ENCODE results near the gene FAM184A.
"Not testable (repeated sequence)": the region's sequence is repeated elsewhere in the genome, so short reads cannot be mapped to it uniquely, and the experiment has no call there.

The FAM184A gene

DNA sequence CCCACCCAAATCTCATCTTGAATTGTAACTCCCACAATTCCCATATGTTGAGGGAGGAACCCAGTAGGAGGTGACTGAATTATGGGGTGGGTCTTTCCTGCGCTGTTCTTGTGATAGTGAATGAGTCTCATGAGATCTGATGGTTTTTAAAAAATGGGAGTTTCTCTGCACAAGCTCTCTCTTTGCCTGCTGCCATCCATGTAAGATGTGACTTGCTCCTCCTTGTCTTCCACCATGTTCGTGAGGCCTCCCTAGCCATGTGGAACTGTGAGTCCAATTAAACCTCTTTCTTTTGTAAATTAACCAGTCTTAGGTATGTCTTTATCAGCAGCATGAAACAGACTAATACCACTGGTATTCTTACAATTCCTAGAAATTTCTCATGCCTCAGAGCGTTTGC lies 69.2 kb downstream of the FAM184A start:
- not testable (repeated sequence) for DNase-seq (ENCODE audit: low spot score)

DNA sequence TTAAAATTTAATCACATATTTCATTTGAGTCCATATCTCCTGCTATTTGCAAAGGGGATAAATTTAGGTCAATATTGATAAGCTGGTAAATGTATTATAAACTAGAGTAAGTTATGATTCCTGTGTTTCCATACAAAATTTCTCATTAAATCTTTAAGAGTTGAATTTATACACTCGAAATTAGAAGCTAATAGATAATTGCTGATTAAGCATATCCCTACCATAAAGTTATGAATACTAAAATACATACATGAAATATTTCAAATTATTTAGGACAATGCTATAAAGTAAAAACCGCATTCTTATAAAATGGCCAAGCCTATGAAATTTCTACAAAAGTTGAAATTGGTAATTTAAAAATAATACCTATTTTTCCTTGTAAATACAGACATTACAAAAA lies 71.5 kb downstream of the FAM184A start:
- no peak for DNase-seq (ENCODE audit: low spot score)

DNA sequence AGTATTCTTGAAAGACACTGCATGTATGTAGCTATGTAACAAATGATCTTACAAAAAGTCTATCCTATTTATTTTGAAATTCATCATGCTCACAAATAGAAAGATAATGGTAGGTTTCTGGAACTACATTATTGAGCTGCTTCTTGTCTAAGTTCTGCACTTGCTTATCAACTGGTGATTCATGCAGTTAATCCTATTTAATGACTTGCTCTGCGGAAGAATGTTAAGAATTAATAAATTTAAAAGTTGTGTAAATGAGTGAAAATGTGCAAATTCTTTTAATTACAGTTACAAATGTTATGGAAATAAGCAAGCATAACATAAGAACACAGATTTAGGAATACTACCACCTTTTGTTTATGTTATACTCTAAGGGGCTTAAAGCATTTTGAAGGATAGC lies 76.4 kb downstream of the FAM184A start:
- DNase-seq (ENCODE audit: low spot score), result no peak

DNA sequence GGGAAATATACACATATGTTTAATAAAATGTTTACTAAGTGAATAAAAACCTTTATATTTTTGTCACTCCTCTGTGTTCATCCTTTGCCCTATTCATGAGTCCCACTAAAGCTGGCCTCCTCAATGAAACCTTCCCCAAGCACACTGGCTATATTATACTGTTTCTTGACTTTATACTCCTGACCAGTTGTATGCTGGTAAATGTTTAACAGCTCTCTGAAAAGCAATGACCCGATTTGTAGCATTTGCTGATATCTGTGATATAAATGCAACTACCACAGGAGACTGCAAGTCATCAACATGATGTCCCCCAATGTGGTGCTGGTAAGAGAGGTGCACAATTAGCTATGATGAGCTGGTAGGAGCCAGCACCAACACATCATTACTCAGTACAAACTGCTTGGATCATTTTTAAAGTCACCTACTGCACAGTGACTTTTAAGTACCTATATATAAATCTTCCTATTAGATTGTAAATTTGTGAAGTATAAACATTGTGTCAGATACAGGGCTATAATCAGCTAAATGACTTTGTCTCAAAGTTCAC lies 78.9 kb downstream of the FAM184A start:
- DNase-seq (ENCODE audit: low spot score), result no peak

DNA sequence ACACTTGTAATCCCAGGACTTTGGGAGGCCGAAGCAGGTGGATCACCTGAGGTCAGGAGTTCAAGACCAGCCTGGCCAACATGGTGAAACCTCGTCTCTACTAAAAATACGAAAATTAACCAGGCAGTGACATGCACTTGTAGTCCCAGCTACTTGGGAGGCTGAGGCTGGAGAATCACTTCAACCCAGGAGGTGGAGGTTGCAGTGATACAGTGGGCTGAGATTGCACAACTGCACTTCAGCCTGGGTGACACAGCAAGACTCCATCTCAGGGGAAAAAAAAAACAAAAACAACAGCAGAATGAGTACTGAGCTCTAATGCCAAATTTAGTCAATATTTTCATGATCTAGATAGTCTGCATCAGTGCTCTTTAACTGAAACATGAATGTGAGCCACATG lies 81.0 kb downstream of the FAM184A start:
- DNase-seq (ENCODE audit: low spot score), result not testable (repeated sequence)

DNA sequence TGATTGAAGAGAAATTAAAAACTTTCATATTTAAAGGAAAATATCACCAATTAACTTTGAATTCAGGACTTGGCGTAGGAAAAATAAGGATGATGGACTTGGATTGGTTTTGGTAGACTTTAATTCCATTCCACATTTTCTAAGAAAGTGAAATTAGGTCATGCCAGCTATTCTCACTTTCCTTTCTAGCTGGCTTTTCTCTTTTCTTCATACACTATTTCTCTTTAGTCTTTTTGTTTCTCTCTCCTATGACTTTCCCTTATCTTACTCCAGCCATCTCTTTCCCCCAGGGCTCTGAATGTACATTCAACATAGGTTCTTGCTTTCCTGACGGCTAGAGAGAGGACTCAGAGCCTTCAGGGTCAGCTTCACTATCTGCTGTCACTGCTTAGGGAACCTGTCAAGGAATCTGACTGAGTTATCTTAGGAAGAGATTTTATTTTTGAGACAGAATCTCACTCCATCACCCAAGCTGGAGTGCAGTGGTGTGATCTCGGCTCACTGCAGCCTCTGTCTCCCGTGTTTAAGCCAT lies 82.1 kb downstream of the FAM184A start:
- no peak for DNase-seq (ENCODE audit: low spot score)

DNA sequence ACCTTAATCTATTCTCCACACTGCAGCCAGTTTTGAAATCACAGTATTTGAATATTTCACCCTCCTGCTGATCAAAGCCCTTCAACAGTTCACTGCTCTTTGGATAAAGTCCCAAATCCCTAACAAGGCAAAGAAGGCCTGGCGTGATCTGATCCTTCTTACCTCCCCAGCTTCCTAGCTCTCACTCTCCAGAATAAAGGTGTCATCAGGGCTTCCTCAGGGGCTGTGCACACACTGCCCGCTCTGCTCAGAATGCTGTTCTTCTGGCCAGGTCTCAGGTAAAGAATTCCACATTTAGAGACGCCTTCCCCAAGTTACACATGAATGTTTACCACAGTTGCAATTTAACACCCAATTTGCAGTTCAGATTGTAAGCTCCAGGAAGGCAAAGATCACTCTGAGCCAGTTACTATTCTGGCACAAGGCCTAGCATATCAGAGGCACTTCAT lies 84.6 kb downstream of the FAM184A start:
- DNase-seq (ENCODE audit: low spot score), result no peak

DNA sequence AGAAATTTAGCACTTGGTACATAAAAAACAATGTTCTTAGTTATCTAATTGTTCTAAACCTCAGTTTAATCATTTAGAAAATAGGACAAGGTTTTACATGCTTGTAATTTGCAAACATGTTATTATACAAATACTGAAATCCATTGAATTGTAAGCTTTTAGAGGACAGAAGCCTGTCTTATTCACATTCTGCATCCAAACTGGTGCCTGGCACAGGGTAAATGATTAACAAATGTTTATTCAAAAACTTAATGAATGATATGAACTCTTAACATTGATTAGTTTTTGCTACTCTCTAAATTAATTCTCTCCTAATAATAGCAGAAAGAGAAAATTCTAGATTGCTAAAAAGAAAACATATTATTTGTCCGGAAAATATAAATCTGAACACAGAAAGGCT lies 85.1 kb downstream of the FAM184A start:
- DNase-seq (ENCODE audit: low spot score), result no peak

DNA sequence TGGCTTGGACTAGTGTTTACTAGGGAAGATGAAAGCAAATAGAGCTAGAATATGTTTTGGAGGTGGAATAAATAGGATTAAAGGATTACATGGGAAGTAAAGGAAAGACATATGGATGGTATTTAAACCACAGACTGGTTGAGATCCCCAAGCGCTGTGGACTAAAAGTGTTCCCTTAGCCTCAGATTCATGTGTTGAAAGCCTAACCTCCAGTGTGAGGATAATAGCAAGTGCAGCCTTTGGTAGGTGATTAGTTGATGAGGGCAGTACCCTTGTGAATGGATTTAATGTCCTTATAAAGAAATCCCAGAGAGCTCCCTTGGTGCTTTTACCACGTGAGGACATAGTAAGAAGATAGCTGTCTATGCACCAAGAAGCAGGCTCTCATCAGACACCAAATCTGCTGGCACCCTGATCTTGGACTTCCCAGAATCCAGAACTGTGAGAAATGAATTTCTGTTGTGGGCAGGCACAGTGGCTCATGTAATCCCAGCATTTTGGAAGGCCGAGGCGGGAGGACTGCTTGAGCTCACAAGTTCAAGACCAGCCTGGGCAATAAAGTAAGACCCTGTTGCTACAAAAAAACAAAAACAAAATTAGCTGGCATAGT lies 86.2 kb downstream of the FAM184A start:
- DNase-seq (ENCODE audit: low spot score), result no peak

DNA sequence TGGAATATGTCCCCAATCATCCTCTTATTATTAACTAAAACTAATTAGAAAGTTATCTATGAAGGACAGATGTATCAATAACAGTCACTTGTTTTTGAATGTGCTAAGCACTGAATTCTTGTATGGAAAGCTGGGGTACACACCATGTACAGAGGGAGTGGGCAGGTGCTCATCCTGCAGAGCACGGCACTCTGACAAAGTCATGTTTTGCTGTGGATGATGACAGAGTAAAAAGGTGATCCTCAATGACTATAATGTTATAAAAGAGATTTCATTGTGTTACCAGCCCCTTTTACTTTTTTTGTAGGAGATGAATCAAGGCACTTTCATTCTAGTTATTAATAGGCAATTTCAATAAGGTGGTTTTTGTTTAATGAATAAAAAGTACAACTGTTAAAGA lies 92.2 kb downstream of the FAM184A start:
- no peak for DNase-seq (ENCODE audit: low spot score)

DNA sequence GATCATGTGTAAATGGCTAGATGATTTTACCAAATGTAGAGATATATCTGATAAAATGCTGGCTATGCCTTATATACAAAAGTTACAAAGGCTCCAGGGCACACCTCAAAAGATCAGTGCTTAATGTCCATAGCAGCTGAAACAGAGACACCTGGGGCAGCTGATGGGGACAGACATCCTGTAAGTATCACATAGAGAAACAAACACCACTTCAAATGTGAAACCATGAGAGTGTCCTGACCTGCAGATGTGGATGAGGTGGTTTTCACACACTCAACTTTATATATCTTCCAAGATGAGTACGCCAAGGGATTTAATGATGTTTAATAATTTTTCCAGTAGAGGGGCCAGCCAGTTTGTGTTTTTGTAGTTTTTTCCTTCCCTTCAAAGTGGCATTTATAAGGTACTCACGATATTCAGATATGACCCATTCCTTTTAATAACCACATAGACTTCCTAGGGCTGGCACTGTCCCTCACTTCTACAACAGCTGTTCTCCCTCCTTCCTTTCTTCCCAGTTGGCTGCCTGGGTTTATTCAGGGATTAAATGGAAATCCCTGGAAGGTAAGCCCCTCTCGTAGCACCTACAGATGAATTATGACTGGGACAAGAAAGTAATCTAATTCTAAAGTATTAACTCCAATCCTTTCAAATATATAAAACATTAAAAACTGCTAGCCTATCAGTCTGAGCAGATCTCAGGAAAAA lies 93.2 kb downstream of the FAM184A start:
- DNase-seq (ENCODE audit: low spot score), result no peak

DNA sequence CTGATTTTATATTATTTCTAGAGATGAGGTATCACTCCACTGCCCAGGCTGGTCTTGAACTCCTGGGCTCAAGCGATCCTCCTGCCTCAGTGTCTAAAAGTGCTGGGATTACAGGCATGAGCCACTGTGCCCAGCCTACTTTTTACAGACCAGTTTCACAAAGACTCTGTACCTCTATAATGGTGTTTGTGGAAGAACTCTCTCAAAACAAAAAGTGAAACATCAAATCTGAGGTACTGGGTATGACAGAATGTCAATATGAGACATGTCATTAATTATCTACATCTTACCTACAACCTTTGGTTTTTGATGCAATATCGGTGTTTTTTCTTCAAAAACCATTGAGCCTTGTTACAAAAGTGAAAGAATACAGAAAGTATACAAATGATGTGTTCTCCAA lies 94.1 kb downstream of the FAM184A start:
- no peak for DNase-seq (ENCODE audit: low spot score)

DNA sequence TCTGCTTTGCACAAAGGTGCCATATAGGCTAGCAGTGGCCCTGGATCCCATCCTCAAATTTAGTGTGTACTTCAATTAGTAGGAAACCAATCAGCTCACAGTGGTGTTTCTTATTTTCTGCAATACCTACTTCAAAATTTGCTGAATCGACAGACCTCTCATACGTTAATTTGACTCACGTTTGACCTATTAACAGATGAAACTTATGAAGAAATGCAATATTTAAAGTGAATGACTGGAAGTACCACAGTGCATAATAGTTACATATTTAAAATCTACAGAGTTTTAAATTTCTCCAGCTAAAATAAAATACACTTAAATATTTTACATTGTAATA lies 95.9 kb downstream of the FAM184A start:
- no peak for DNase-seq (ENCODE audit: low spot score)

DNA sequence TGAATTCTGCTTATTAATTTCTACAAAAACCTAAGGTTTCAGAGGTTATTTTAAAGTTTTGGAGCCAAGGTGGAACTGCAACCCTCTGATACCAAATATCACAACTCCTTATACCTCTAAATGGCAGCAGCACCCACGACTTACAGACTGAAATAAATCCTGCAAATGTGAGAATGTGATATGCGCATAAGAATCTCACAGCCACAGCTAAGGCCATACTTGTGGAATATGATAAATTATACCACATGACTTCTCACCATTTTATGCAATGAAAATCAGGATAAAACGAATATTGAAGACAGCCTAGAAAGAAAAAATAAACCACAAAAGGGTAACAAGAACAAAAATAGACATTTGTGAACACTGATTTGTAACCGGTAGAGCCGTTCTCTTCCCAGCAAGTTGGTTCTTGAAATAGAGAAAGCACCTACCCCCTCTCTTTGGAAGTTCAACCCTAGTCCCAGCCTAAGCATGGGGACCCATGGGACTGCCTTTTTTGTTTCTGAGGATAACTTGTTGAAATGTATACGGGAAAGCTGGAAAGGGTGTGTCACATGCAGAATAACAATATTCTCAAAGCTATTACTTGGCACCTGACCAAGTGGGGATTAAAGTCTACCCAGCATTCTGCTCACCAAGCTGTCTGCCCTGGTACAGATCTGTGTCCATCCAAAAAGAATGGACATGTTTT lies 96.4 kb downstream of the FAM184A start:
- no peak for DNase-seq (ENCODE audit: low spot score)

DNA sequence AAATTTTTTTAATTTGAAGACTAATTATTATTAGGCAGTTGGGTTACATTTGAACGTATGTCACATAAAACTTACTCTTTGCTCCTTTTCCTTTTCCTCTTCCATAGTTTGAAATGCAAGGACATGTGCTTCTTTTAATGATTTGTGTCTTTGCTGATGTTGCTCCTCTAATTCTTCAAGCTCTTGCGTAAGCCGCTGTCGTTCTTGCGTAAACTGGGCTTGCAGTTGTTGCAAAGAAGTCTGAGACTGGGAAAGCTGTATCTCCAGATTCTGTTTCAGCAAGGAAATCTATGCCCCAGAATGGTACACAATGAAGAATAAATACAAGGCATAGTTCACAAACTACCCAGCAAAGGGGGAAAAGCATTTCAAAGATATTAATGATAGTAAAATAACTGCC lies 98.4 kb downstream of the FAM184A start:
- no peak for DNase-seq (ENCODE audit: low spot score)

DNA sequence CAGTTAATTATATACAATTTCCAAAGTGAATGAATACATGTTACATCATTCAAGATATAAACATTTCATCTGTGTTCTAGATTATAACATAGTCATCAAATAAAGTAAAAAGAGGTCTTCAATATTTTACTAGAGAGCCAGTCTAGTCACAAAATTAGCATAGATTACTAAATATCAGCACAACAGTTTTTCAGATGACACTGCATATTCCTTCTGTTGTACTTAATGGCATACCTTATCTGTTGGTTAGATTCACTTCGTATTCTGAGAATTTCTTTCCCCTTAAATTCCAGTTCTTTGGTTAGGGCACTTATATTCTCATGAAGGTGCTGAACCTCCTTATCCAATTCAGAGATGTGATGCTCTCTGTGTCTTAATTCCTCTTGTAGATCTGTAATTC lies 103.7 kb downstream of the FAM184A start:
- DNase-seq (ENCODE audit: low spot score), result no peak

DNA sequence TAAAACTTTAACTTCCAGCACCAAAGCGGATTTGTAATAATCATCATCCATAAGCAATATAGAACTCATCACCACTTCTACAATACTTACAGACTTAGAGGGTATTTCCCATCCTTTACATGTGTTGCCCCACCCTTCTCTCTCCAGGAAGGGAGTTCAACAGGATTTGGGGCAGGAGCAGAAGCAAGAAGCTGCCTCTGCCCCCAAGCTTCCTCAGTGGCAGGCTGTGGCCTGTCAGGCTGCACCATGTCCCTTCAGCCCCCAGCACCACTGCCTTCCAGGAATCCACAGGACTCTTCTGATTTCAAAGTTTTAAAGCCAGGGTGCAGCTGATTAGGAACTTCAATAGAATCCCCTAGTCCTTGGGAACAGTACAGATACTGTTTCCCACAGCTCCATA lies 106.8 kb downstream of the FAM184A start:
- DNase-seq (ENCODE audit: low spot score), result no peak

DNA sequence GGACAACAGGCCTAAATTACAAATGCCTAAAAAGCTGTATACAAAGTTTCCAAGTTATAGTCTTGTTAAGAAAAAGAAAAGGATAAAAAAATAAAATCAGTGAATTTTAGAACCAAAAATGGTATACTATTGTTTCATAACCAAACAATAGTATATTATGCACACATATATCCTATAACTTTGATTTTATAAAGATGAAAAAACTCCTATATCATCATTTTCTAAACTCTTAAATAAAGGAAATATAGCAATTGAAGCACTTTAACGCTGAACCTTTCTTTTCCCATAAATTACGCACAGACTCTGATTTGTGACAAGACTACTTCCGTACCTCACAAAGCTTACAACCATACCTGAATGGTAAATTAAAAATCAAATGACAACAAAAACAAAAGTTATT lies 107.6 kb downstream of the FAM184A start:
- DNase-seq (ENCODE audit: low spot score), result no peak

DNA sequence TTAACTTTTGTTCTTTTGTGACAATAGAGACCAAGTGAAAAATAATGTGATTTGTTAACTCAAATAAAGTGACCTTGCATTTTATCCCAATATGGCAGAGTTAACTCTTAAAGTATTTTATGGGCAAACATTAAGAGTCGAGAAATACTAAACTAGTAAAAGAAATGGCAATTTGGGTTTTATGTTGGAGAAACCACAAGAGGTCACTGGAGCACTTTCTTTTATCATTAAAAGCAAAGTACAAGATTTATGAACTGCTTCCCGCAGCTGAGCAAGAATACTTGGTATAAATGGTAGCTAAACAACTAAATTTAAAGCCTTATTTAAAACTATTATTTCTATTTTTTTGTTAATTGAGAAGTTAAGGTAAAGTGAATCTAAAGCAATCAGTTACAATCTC lies 110.0 kb downstream of the FAM184A start:
- peak; percentile 21 for DNase-seq (ENCODE audit: low spot score)

DNA sequence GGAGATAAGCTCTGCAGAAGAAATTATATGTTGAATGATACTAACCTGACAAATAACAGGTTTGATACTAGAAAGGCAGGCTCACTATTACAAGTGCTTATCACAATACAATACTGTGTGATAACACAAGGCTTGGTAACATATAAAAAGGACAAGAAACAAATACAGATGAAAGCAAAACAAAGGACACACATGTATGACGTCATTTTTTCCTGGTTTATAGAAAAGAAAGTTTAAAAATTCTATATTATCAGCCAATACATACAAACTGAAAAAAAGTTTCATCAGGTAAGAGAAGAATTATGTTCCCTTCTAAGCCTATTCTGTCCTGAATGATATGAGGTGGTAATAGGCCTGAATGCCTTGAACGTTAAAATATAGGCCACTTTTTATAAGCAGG lies 111.2 kb downstream of the FAM184A start:
- DNase-seq (ENCODE audit: low spot score), result no peak

DNA sequence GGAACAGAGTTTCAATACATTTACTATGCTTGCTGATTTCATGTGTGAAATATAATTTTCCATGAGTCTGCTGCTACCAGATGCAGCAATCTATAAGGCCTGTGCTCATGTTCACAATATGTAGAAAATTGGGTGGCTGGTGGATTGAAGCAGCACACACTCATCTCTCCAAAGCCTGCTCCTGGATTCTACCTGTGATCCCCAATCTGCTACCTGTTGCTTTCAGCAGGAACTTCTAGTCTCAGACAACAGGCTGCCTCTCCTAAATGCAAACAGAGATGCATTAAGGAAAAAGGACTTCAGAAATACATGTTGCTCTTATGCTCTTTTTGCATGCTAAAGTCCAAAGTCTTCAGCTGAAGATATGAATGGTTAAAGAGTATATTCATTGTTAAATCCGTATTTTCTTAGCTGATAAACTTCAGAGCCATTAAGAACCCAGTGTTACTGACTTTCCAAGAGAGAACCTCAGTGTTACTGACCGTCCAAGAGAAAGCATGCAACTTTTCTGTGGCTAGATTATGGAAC lies 112.6 kb downstream of the FAM184A start:
- DNase-seq (ENCODE audit: low spot score), result no peak

DNA sequence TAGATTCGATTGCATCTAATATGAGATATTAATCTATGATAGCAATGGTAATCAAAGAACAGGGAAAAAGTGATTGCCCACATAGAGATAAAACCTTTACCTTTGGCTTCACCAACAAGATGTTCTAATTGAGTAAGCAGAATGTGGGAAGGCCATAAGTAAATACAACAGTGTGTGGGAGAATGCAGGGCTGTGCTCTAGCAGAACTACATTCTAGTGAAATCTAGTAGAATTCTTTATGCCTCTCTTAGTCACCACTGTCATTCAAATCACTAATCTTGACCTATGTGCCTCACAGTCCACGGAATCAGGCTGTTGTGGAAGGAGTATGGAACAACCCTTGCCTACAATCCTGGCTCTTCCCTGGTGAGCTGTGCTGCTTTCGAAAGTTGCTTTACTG lies 113.1 kb downstream of the FAM184A start:
- DNase-seq (ENCODE audit: low spot score), result no peak

DNA sequence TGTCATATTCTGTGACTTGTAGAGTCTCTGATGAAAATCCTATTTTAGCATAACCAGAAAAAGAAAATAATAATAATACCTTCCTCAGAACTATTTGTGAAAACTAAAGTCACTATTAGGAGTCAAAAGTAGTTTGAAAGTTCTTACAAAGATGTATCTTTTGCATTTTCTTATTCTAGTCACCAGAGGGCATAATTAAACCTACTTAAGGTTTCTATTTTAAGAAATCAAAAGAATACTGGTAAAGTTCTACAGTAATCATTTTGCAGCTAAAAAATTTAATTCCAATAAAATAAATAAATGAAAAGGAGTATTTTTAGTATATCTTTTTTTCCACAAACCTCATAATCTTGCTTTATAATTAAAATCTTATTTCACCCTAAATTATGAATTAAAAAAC lies 115.5 kb downstream of the FAM184A start:
- peak; percentile 17 for DNase-seq (ENCODE audit: low spot score)
